OCI-LY7 (cell line): ENCODE results near the gene LGALS1. TPM values are rescaled to one million over a fixed set of nuclear protein-coding genes. Genes with fewer than 3 reads are reported as not detected.

Source experiments
- BruUV-seq: library from RNA; stranded (reverse); fragments of 400-500 nt; replicated peaks from 2 replicates; lab custom pipeline; 2021; lab: Mats Ljungman, UMichigan
- CTCF ChIA-PET: fragments of 300-600 bp; sonication (Branson Sonifier 250); formaldehyde crosslinking; loops from one replicate; lab custom pipeline; 2022; ENCODE audit warnings: antibody characterized with exemption; ENCODE audit not compliant: unreplicated experiment; lab: Charles Lee
- POLR2A ChIA-PET: fragments of 300-600 bp; sonication (Branson Sonifier 250); formaldehyde crosslinking; loops from one replicate; lab custom pipeline; 2022; ENCODE audit warnings: antibody characterized with exemption; lab: Charles Lee
- DNase-seq: peaks from one replicate; pipeline ENCODE4 v3.0.0-alpha.2; 2015; ENCODE audit warnings: low spot score
- H2AFZ ChIP-seq: fragments of 200-600 bp; sonication (generic), shearing (Covaris generic); 2 replicates; pipeline ENCODE4 v1.6.1; 2014; ENCODE audit warnings: mild to moderate bottlenecking, antibody characterized with exemption, low read length, moderate library complexity
- H3K27ac ChIP-seq: fragments of 200-600 bp; sonication (generic); 2 replicates; pipeline ENCODE4 v1.5.1; 2014; ENCODE audit warnings: mixed run types, low read depth, mild to moderate bottlenecking, moderate library complexity, low read length, inconsistent platforms; ENCODE audit not compliant: poor library complexity, severe bottlenecking
- H3K36me3 ChIP-seq: fragments of 200-600 bp; sonication (generic); 2 replicates; pipeline ENCODE4 v1.6.1; 2014; ENCODE audit warnings: mild to moderate bottlenecking, antibody characterized with exemption, low read length, moderate library complexity, mixed read lengths; ENCODE audit not compliant: insufficient read depth
- H3K4me1 ChIP-seq: fragments of 200-600 bp; sonication (generic); 2 replicates; pipeline ENCODE4 v1.5.1; 2014; ENCODE audit warnings: mild to moderate bottlenecking, low read length; ENCODE audit not compliant: insufficient read depth, poor library complexity, severe bottlenecking
- H3K4me2 ChIP-seq: fragments of 200-600 bp; sonication (generic); 2 replicates; pipeline ENCODE4 v1.6.1; 2014; ENCODE audit warnings: mild to moderate bottlenecking, low read length
- H3K4me3 ChIP-seq: fragments of 200-600 bp; sonication (generic); 2 replicates; pipeline ENCODE4 v1.5.1; 2014; ENCODE audit warnings: mild to moderate bottlenecking, low read depth, low read length; ENCODE audit not compliant: poor library complexity, severe bottlenecking
- H3K79me2 ChIP-seq: fragments of 200-600 bp; sonication (generic); 2 replicates; pipeline ENCODE4 v1.6.1; 2016; ENCODE audit warnings: low read depth, mild to moderate bottlenecking, low read length, moderate library complexity, mixed read lengths; ENCODE audit not compliant: insufficient read depth
- H3K9me2 ChIP-seq: fragments of 200-600 bp; sonication (generic); 2 replicates; pipeline ENCODE4 v1.6.1; 2016; ENCODE audit warnings: mild to moderate bottlenecking, low read length, mixed read lengths; ENCODE audit not compliant: insufficient read depth
- H3K9me3 ChIP-seq: fragments of 200-600 bp; sonication (generic); 2 replicates; pipeline ENCODE4 v1.6.1; 2014; ENCODE audit warnings: mild to moderate bottlenecking, mixed run types, low read length, mixed read lengths
- H4K20me1 ChIP-seq: fragments of 200-600 bp; sonication (generic); 2 replicates; pipeline ENCODE4 v1.6.1; 2014; ENCODE audit warnings: mild to moderate bottlenecking, antibody characterized with exemption, low read length, moderate library complexity, mixed read lengths; ENCODE audit not compliant: insufficient read depth
- CTCF ChIP-seq: fragments of 200-600 bp; sonication (generic); conservative IDR thresholded peaks from 2 replicates; pipeline ENCODE4 v1.5.1; 2014; ENCODE audit warnings: mild to moderate bottlenecking, antibody characterized with exemption, low read length, moderate library complexity, mixed read lengths
- EZH2phosphoT487 ChIP-seq: fragments of 200-600 bp; sonication (generic); IDR thresholded peaks from 2 replicates; pipeline ENCODE4 v1.6.1; 2018; ENCODE audit warnings: low read depth, borderline replicate concordance, mild to moderate bottlenecking, mixed run types, antibody characterized with exemption, low read length, moderate library complexity, mixed read lengths
- intact Hi-C: fragments of 100-400 bp; cut with micrococcal nuclease; formaldehyde crosslinking; loops from one replicate; pipeline ENCODE4 v1.10.0; 2022; ENCODE audit not compliant: unreplicated experiment
- total RNA-seq, 2 experiments: library from RNA; depleted of rRNA in 1 of 2; stranded (reverse); fragments of >200 nt in 1 of 2; shearing (Covaris generic) in 1 of 2; gene quantifications; 2 replicates each; pipeline ENCODE4 v1.2.3, GENCODE V29; 2014 to 2022

The LGALS1 gene
- total RNA-seq, 2 experiments from 2014 or later = 57.3 to 93.1 TPM

GRCh38 chr22:37703906-37704305 is 28.5 kb downstream of the LGALS1 start:
- H3K4me2 ChIP-seq = no peak overlapping the region
- ChIA-PET CTCF (no interaction called here), POLR2A (no interaction called here)
- no peaks in the 10 kb centered on the region for H3K9me2 ChIP-seq
- H2AFZ ChIP-seq = no peak overlapping the region
- no peaks in the 10 kb centered on the region for H3K36me3 ChIP-seq
- H3K4me3 ChIP-seq = no peak overlapping the region
- H3K79me2 ChIP-seq = no peaks in the 10 kb centered on the region
- H3K27ac ChIP-seq = no peak overlapping the region
- intact Hi-C loops = no loop called here
- TF ChIP-seq CTCF = no peak
- no peak for TF ChIP-seq EZH2phosphoT487
- no peaks in the 10 kb centered on the region for H3K4me1 ChIP-seq
- H4K20me1 ChIP-seq = no peaks in the 10 kb centered on the region
- no TSS peak for BruUV-seq
- DNase-seq = no peak
- H3K9me3 ChIP-seq = no peaks in the 10 kb centered on the region

GRCh38 chr22:37704645-37705044 is 29.2 kb downstream of the LGALS1 start:
- H3K79me2 ChIP-seq = no peaks in the 10 kb centered on the region
- DNase-seq = no peak
- no peaks in the 10 kb centered on the region for H3K4me1 ChIP-seq
- no peaks in the 10 kb centered on the region for H3K9me3 ChIP-seq
- no peaks in the 10 kb centered on the region for H4K20me1 ChIP-seq
- H3K9me2 ChIP-seq = no peaks in the 10 kb centered on the region
- H3K36me3 ChIP-seq = no peaks in the 10 kb centered on the region
- no peak overlapping the region for H3K4me2 ChIP-seq
- BruUV-seq = no TSS peak
- no peak overlapping the region for H2AFZ ChIP-seq
- no peak overlapping the region for H3K4me3 ChIP-seq
- intact Hi-C loops = no loop called here
- TF ChIP-seq CTCF (no peak), EZH2phosphoT487 (no peak)
- CTCF ChIA-PET = no interaction called here
- no peak overlapping the region for H3K27ac ChIP-seq
- POLR2A ChIA-PET = interaction anchor here (0.6 kb wide), 1 partner anchor 130 kb away, joined by 5 read pairs; no protein-coding TSS in a partner anchor

- ChIA-PET POLR2A (interaction anchor here (0.6 kb wide), 1 partner anchor 130 kb away, joined by 5 read pairs; no protein-coding TSS in a partner anchor), CTCF (no interaction called here)
- DNase-seq = no peak
- no peaks in the 10 kb centered on the region for H3K9me3 ChIP-seq
- no TSS peak for BruUV-seq
- H3K4me3 ChIP-seq = no peak overlapping the region
- intact Hi-C loops = no loop called here
- no peaks in the 10 kb centered on the region for H3K4me1 ChIP-seq
- H3K4me2 ChIP-seq = no peak overlapping the region
- no peak overlapping the region for H3K27ac ChIP-seq
- no peaks in the 10 kb centered on the region for H4K20me1 ChIP-seq
- no peaks in the 10 kb centered on the region for H3K9me2 ChIP-seq
- H3K79me2 ChIP-seq = no peaks in the 10 kb centered on the region
- H3K36me3 ChIP-seq = no peaks in the 10 kb centered on the region
- TF ChIP-seq CTCF (no peak), EZH2phosphoT487 (no peak)
- no peak overlapping the region for H2AFZ ChIP-seq
These were observed 29.8 kb downstream of the LGALS1 start for GRCh38 chr22:37705205-37705604.
